ENCODE data around the gene TTC28. TPM values are rescaled to one million over a fixed set of nuclear protein-coding genes. Genes with fewer than 3 reads are reported as not detected.
A peak's percentile ranks its signal among the peaks of the same experiment; 100 is the strongest.

Gene TTC28
- total RNA-seq, 3 donors from 2014 or later = 9.6 to 32.3 (median 13.2) TPM

GRCh38 chr22:28442264-28442710, 237.4 kb downstream of the TTC28 start:
- peak; percentile 61 for TF ChIP-seq CTCF (IDR thresholded peaks at IDR 0.05)
- intact Hi-C loops (cut with DNase I, micrococcal nuclease) = loop anchor here in 1 of 2 donors (10.0 kb wide), 1 partner anchor 387 kb away; no protein-coding TSS in a partner anchor
- H3K36me3 ChIP-seq (ENCODE audit: low read depth) = no peaks in the 10 kb centered on the region
- H3K4me1 ChIP-seq (ENCODE audit: low read depth) = peaks cover 4% of the 10 kb centered on the region
- ATAC-seq (peak; percentile 93), DNase-seq (peak; percentile 81 to 85 (median 83))
- peak overlapping the region; percentile 18 for H3K4me3 ChIP-seq
- no peaks in the 10 kb centered on the region for H3K9me3 ChIP-seq

GRCh38 chr22:28441720-28442263, 237.8 kb downstream of the TTC28 start:
- TF ChIP-seq CTCF (IDR thresholded peaks at IDR 0.05) = no peak
- ATAC-seq = no peak
- intact Hi-C loops (cut with DNase I, micrococcal nuclease) = loop anchor here in 1 of 2 donors (10.0 kb wide), 1 partner anchor 387 kb away; no protein-coding TSS in a partner anchor
- peak in 1 of 3 donors; percentile 13 for DNase-seq
- Histone ChIP-seq H3K36me3 (ENCODE audit: low read depth) (no peaks in the 10 kb centered on the region), H3K9me3 (no peaks in the 10 kb centered on the region), H3K4me3 (no peak overlapping the region), H3K4me1 (ENCODE audit: low read depth) (peaks cover 4% of the 10 kb centered on the region)

- intact Hi-C loops (cut with DNase I, micrococcal nuclease) = loop anchor here in 1 of 2 donors (10.0 kb wide), 1 partner anchor 386 kb away; no protein-coding TSS in a partner anchor
- DNase-seq (no peak), ATAC-seq (no peak)
- Histone ChIP-seq H3K36me3 (ENCODE audit: low read depth) (no peaks in the 10 kb centered on the region), H3K9me3 (no peaks in the 10 kb centered on the region), H3K4me3 (no peak overlapping the region), H3K4me1 (ENCODE audit: low read depth) (peaks cover 4% of the 10 kb centered on the region)
- no peak for TF ChIP-seq CTCF (IDR thresholded peaks at IDR 0.05)
Observed at GRCh38 chr22:28440592-28441390, 238.8 kb downstream of the TTC28 start.

GRCh38 chr22:28438183-28438768, 241.4 kb downstream of the TTC28 start:
- ATAC-seq = no peak
- intact Hi-C loops (cut with DNase I, micrococcal nuclease) = no loop called here
- Histone ChIP-seq H3K9me3 (no peaks in the 10 kb centered on the region), H3K4me3 (no peak overlapping the region), H3K4me1 (ENCODE audit: low read depth) (peaks cover 4% of the 10 kb centered on the region), H3K36me3 (ENCODE audit: low read depth) (no peaks in the 10 kb centered on the region)
- DNase-seq = no peak
- no peak for TF ChIP-seq CTCF (IDR thresholded peaks at IDR 0.05)

GRCh38 chr22:28435982-28436381, 243.7 kb downstream of the TTC28 start:
- Histone ChIP-seq H3K4me1 (ENCODE audit: low read depth) (no peaks in the 10 kb centered on the region), H3K4me3 (no peak overlapping the region), H3K9me3 (no peaks in the 10 kb centered on the region), H3K36me3 (ENCODE audit: low read depth) (no peaks in the 10 kb centered on the region)
- TF ChIP-seq CTCF (IDR thresholded peaks at IDR 0.05) = no peak
- DNase-seq = no peak
- intact Hi-C loops (cut with DNase I, micrococcal nuclease) = no loop called here
- no peak for ATAC-seq

Data from mucosa of descending colon (tissue), 3 donors.